Adrenal gland (tissue), 5 donors: Measurements from ENCODE around the gene DEFB126.

Experiments used
- CTCF ChIP-seq, 6 experiments: fragments of 450-650 bp in 4 of 6; fragments of 200-600 bp in 2 of 6; sonication (generic) in 1 of 6; IDR thresholded peaks; 1 replicate in 5 of 6; 2 replicates in 1 of 6; pipeline versions ENCODE4 v1.5.1 to v1.8.0; 2016 to 2021; ENCODE audit warnings: antibody characterized with exemption in 6 of 6, mild to moderate bottlenecking in 2 of 6, moderate library complexity in 1 of 6
- POLR2A ChIP-seq, 2 donors: fragments of 450-650 bp; IDR thresholded peaks; one replicate each; pipeline ENCODE4 v1.6.1; 2017; ENCODE audit warnings: antibody characterized with exemption in 2 of 2, mild to moderate bottlenecking in 2 of 2, moderate library complexity in 1 of 2
- donor health status: DM: no; HTN: no; CAD: no.

GRCh38 chr20:168876-169275, 26.5 kb downstream of the DEFB126 start:
- TF ChIP-seq POLR2A (IDR thresholded peaks at IDR 0.05) = no peak
- no peak for TF ChIP-seq CTCF (IDR thresholded peaks at IDR 0.05)
